GM10266 (cell line): ENCODE data around the gene STARD4.
A peak's percentile ranks its signal among the peaks of the same experiment; 100 is the strongest.

Experiments used
- DNase-seq: peaks from one replicate; pipeline ENCODE4 v3.0.0; 2012; ENCODE audit errors: extremely low spot score
- TF ChIP-seq, protein P1 (sequence below): IDR thresholded peaks from 2 replicates; pipeline ENCODE4 v1.5.1; 2012; ENCODE audit warnings: mild to moderate bottlenecking, low read depth; ENCODE audit not compliant: control insufficient read depth, insufficient read depth; ENCODE audit errors: missing control alignments

The STARD4 gene

DNA sequence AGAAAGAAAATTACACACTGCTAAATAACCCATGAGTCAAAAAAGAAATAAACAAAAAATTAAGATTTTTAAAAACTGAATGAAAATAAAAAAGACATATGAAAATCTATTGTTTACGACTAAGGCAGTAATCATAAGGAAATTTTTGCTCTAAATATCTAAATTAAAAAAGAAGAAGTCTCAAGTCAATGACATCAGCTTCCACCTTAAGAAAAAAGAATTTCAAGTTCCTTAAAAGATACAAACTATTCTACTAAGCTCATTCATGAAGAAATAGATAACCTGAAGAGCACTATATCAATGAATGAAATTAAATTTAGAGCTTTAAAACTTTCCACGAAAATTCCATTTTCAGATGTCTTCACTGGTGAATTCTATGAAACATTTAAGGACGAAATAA is 15.7 kb upstream of the STARD4 start:
- TF ChIP-seq, protein P1, sequence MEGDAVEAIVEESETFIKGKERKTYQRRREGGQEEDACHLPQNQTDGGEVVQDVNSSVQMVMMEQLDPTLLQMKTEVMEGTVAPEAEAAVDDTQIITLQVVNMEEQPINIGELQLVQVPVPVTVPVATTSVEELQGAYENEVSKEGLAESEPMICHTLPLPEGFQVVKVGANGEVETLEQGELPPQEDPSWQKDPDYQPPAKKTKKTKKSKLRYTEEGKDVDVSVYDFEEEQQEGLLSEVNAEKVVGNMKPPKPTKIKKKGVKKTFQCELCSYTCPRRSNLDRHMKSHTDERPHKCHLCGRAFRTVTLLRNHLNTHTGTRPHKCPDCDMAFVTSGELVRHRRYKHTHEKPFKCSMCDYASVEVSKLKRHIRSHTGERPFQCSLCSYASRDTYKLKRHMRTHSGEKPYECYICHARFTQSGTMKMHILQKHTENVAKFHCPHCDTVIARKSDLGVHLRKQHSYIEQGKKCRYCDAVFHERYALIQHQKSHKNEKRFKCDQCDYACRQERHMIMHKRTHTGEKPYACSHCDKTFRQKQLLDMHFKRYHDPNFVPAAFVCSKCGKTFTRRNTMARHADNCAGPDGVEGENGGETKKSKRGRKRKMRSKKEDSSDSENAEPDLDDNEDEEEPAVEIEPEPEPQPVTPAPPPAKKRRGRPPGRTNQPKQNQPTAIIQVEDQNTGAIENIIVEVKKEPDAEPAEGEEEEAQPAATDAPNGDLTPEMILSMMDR: no peak
- no peak for DNase-seq

- TF ChIP-seq, protein P1: no peak
- no peak for DNase-seq
Measured at GRCh38 chr5:111520908-111521307, 8.6 kb upstream of the STARD4 start.

- DNase-seq: no peak
- TF ChIP-seq, protein P1: no peak
Measured at GRCh38 chr5:111518777-111519176, 6.4 kb upstream of the STARD4 start.

DNA sequence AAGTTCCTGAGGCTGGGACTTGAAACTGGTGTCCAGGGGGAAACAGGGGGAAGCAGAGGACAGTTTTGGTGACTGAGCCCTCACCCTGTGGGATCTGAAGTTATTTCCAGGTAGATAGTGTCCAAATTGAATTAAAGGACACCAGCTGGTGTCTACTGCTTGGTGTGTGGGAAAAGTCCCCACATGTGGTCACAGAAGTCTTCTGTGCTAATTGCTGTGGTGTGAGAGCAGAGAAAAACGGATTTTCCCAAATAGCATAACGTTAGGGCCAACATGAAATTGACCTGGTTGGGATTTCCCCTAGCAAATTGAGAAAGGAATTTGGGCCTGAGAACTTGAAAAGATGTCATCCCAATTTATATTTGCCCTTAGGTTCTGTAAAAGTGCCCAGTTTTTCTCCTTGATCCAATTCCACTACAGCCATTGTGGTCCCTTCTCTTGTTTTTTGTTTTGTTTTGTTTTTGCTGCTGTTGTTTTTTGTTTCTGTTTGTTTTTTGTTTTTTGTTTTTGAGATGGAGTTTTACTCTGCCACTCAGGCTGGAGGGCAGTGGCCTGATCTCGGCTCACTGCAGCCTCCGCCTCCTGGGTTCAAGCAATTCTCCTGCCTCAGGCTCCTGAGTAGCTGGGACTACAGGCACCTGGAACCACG is 5.6 kb upstream of the STARD4 start:
- DNase-seq: no peak
- TF ChIP-seq, protein P1: no peak

- DNase-seq: no peak
- TF ChIP-seq, protein P1: no peak
Measured at GRCh38 chr5:111514087-111514486, 1.8 kb upstream of the STARD4 start.

GRCh38 chr5:111513131-111513520 is 791 bp upstream of the STARD4 start:
- TF ChIP-seq, protein P1: no peak
- peak; percentile 10 for DNase-seq

DNA sequence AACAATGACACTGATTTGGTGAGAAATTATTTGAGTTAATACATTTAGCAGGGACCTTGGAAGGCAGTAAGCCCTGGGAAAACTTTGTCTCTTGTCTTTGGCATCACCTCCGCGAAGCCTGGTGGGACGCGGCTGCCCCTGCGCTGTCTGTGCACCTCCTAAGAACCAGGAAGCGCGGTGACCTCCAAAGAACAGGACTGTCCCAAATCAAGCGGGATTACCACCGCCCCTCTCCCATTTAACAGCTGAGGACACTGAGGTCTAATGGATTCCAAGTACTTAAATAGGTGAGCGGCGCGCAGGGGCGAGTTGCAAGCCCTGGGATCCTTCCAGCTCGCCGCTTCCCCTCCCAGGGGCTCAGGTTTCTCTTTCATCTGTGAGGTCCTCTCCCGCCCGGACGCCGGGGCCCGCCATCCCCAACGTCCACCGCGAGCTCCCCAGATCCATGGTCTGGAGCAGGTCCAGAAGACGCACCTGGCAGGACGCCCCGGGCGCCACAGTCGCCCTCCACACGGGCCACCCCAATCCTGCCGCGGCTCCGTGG is 432 bp downstream of the STARD4 start:
- peak; percentile 18 for DNase-seq
- TF ChIP-seq, protein P1: no peak
